ENCODE measurements around the gene NCCRP1. TPM values are rescaled to one million over a fixed set of nuclear protein-coding genes. Genes with fewer than 3 reads are reported as not detected.
"Not testable (repeated sequence)": the region's sequence is repeated elsewhere in the genome, so short reads cannot be mapped to it uniquely, and the experiment has no call there.

Gene NCCRP1
- polyA plus RNA-seq, 3 donors, result 0.89 to 3.4 (median 1.5) TPM

- DNase-seq (ENCODE audit: low read depth in 3 of 3, low spot score in 2 of 3), result no peak
These were observed 41.4 kb downstream of the NCCRP1 start for GRCh38 chr19:39238209-39238608.

GRCh38 chr19:39238944-39239343 lies 42.2 kb downstream of the NCCRP1 start:
- DNase-seq (ENCODE audit: low read depth in 3 of 3, low spot score in 2 of 3), result no peak

- DNase-seq (ENCODE audit: low read depth in 3 of 3, low spot score in 2 of 3), result no peak
These were observed 43.7 kb downstream of the NCCRP1 start for GRCh38 chr19:39240421-39240820.

- DNase-seq (ENCODE audit: low read depth in 3 of 3, low spot score in 2 of 3), result not testable (repeated sequence)
These were observed 47.0 kb downstream of the NCCRP1 start for GRCh38 chr19:39243741-39244140.

- not testable (repeated sequence) for DNase-seq (ENCODE audit: low read depth in 3 of 3, low spot score in 2 of 3)
These were observed 47.8 kb downstream of the NCCRP1 start, which contains the start of gene IFNL3 for GRCh38 chr19:39244410-39245100. Gene IFNL3, minus strand, starts transcription at chr19:39245006. Its CDS starts 39 bp downstream, at chr19:39244967.

- DNase-seq (ENCODE audit: low read depth in 3 of 3, low spot score in 2 of 3), result not testable (repeated sequence)
These were observed 48.4 kb downstream of the NCCRP1 start for GRCh38 chr19:39245166-39245565.

- no peak for DNase-seq (ENCODE audit: low read depth in 3 of 3, low spot score in 2 of 3)
These were observed 50.3 kb downstream of the NCCRP1 start for GRCh38 chr19:39246951-39247669.

- DNase-seq (ENCODE audit: low read depth in 3 of 3, low spot score in 2 of 3), result no peak
These were observed 51.2 kb downstream of the NCCRP1 start for GRCh38 chr19:39247701-39248664.

GRCh38 chr19:39248806-39249205 lies 52.0 kb downstream of the NCCRP1 start, which contains the start of gene IFNL4:
Gene IFNL4, minus strand, starts transcription at chr19:39248856.
- no peak for DNase-seq (ENCODE audit: low read depth in 3 of 3, low spot score in 2 of 3)

- no peak for DNase-seq (ENCODE audit: low read depth in 3 of 3, low spot score in 2 of 3)
These were observed 54.3 kb downstream of the NCCRP1 start for GRCh38 chr19:39251081-39251480.

Other genes starting within 250 kb of the NCCRP1 start
- gene FBXO17, start 221.2 kb upstream of the NCCRP1 start, polyA plus RNA-seq (ENCODE audit: insufficient read length in 3 of 3), result 10 to 100 TPM; 57.6 to 59.5 (median 57.6) TPM
- gene FBXO27, start 164.4 kb upstream of the NCCRP1 start, polyA plus RNA-seq (ENCODE audit: insufficient read length in 3 of 3), result 1 to 10 TPM; 6.3 to 7.3 (median 7.0) TPM
- gene ACP7, start 112.6 kb upstream of the NCCRP1 start, polyA plus RNA-seq (ENCODE audit: insufficient read length in 3 of 3), result under 1 TPM; 0.31 to 0.76 (median 0.64) TPM
- gene PAK4, start 71.2 kb upstream of the NCCRP1 start, polyA plus RNA-seq (ENCODE audit: insufficient read length in 3 of 3), result 10 to 100 TPM; 40.0 to 50.1 (median 45.4) TPM
- gene SYCN, start 7.3 kb downstream of the NCCRP1 start, polyA plus RNA-seq (ENCODE audit: insufficient read length in 3 of 3), result not detected
- gene IFNL3, start 48.0 kb downstream of the NCCRP1 start, polyA plus RNA-seq (ENCODE audit: insufficient read length in 3 of 3), result not detected
- gene IFNL4, start 51.9 kb downstream of the NCCRP1 start, polyA plus RNA-seq (ENCODE audit: insufficient read length in 3 of 3), result not detected
- not detected for gene IFNL2, start 71.4 kb downstream of the NCCRP1 start, polyA plus RNA-seq (ENCODE audit: insufficient read length in 3 of 3)
- gene IFNL1, start 99.4 kb downstream of the NCCRP1 start, polyA plus RNA-seq (ENCODE audit: insufficient read length in 3 of 3), result not detected
- gene LRFN1, start 123.9 kb downstream of the NCCRP1 start, polyA plus RNA-seq (ENCODE audit: insufficient read length in 3 of 3), result 1 to 10 TPM in 2 of 3 donors, under 1 TPM in 1; 0.80 to 1.1 (median 1.1) TPM
- 10 to 100 TPM; 28.3 to 31.4 (median 28.6) TPM for gene GMFG, start 139.1 kb downstream of the NCCRP1 start, polyA plus RNA-seq (ENCODE audit: insufficient read length in 3 of 3)
- 100 to 1,000 TPM in 1 of 3 donors, 10 to 100 TPM in 2; 85.3 to 101 (median 91.6) TPM for gene SAMD4B, start 145.5 kb downstream of the NCCRP1 start, polyA plus RNA-seq (ENCODE audit: insufficient read length in 3 of 3)
- gene PAF1, start 194.1 kb downstream of the NCCRP1 start, polyA plus RNA-seq (ENCODE audit: insufficient read length in 3 of 3), result 10 to 100 TPM; 73.5 to 73.8 (median 73.6) TPM
- 10 to 100 TPM; 38.8 to 41.8 (median 39.4) TPM for gene MED29, start 194.4 kb downstream of the NCCRP1 start, polyA plus RNA-seq (ENCODE audit: insufficient read length in 3 of 3)
- gene ZFP36, start 209.9 kb downstream of the NCCRP1 start, polyA plus RNA-seq (ENCODE audit: insufficient read length in 3 of 3), result 10 to 100 TPM; 15.4 to 59.7 (median 26.1) TPM
- 10 to 100 TPM; 53.2 to 68.0 (median 59.0) TPM for gene PLEKHG2, start 215.7 kb downstream of the NCCRP1 start, polyA plus RNA-seq (ENCODE audit: insufficient read length in 3 of 3)
- gene RPS16, start 239.0 kb downstream of the NCCRP1 start, polyA plus RNA-seq (ENCODE audit: insufficient read length in 3 of 3), result 1,000 to 10,000 TPM; 1,117 to 1,257 (median 1,239) TPM
- 100 to 1,000 TPM; 127 to 145 (median 141) TPM for gene SUPT5H, start 248.6 kb downstream of the NCCRP1 start, polyA plus RNA-seq (ENCODE audit: insufficient read length in 3 of 3)